Esophagus muscularis mucosa (tissue), 2 donors: ENCODE data around the gene SENP7.

Experiments
- POLR2A ChIP-seq: fragments of 450-650 bp; IDR thresholded peaks from one replicate; pipeline ENCODE4 v1.6.1; 2017; ENCODE audit warnings: antibody characterized with exemption, moderate library complexity, mild to moderate bottlenecking, low read depth
- POLR2AphosphoS5 ChIP-seq, 2 donors: sonication (generic); formaldehyde crosslinking; IDR thresholded peaks; one replicate each; pipeline ENCODE4 v1.6.1; 2017; ENCODE audit warnings: antibody characterized with exemption in 2 of 2

- TF ChIP-seq POLR2AphosphoS5 (IDR thresholded peaks at IDR 0.05) (no peak), POLR2A (no peak)
Observed at GRCh38 chr3:101423984-101424888, 88.8 kb downstream of the SENP7 start.
